Fibroblast of lung (primary cell): Measurements from ENCODE around the gene FBXO31. TPM values are rescaled to one million over a fixed set of nuclear protein-coding genes. Genes with fewer than 3 reads are reported as not detected.

ENCODE experiments used
- DNase-seq, 2 donors: peaks; one replicate each; pipeline versions ENCODE4 v3.0.0 to v3.0.0-alpha.2; 2010; ENCODE audit warnings: low read depth in 2 of 2
- H2AFZ ChIP-seq: 2 replicates; pipeline ENCODE4 v1.5.1; 2012; ENCODE audit warnings: low read length, control low read depth, inconsistent platforms
- H3K27ac ChIP-seq: 2 replicates; pipeline ENCODE4 v1.5.1; 2011; ENCODE audit warnings: low read length, control low read depth; ENCODE audit not compliant: insufficient read depth
- H3K27me3 ChIP-seq: 2 replicates; pipeline ENCODE4 v1.5.1; 2011; ENCODE audit warnings: mild to moderate bottlenecking, low read length; ENCODE audit not compliant: control insufficient read depth, insufficient read depth
- H3K36me3 ChIP-seq: 2 replicates; pipeline ENCODE4 v1.5.1; 2011; ENCODE audit warnings: low read length; ENCODE audit not compliant: control insufficient read depth, insufficient read depth
- H3K4me1 ChIP-seq: 2 replicates; pipeline ENCODE4 v1.5.1; 2011; ENCODE audit warnings: low read length; ENCODE audit not compliant: control insufficient read depth, insufficient read depth; ENCODE audit errors: extremely low read depth
- H3K4me2 ChIP-seq: 2 replicates; pipeline ENCODE4 v1.5.1; 2011; ENCODE audit warnings: low read length, control low read depth; ENCODE audit not compliant: insufficient read depth; ENCODE audit errors: extremely low read depth
- H3K4me3 ChIP-seq, 4 experiments: fragments of 200-600 bp in 1 of 4; sonication (generic) in 1 of 4; replicated peaks in 1 of 4; 2 replicates each; pipeline ENCODE4 v1.5.1; 2011 to 2016; ENCODE audit warnings: low read length in 4 of 4, low read depth in 3 of 4, mild to moderate bottlenecking in 3 of 4, control low read depth in 2 of 4, inconsistent platforms in 1 of 4, mixed read lengths in 1 of 4; ENCODE audit not compliant: insufficient read depth in 1 of 4; ENCODE audit errors: control extremely low read depth in 1 of 4
- H3K79me2 ChIP-seq: 2 replicates; pipeline ENCODE4 v1.5.1; 2012; ENCODE audit warnings: mild to moderate bottlenecking, low read length, inconsistent platforms; ENCODE audit not compliant: control insufficient read depth, insufficient read depth
- H3K9ac ChIP-seq: 2 replicates; pipeline ENCODE4 v1.5.1; 2011; ENCODE audit warnings: mild to moderate bottlenecking, low read length, control low read depth; ENCODE audit not compliant: insufficient read depth
- H3K9me3 ChIP-seq: 2 replicates; pipeline ENCODE4 v1.5.1; 2012; ENCODE audit warnings: low read depth, low read length; ENCODE audit not compliant: control insufficient read depth, insufficient read depth
- H4K20me1 ChIP-seq: 2 replicates; pipeline ENCODE4 v1.5.1; 2011; ENCODE audit warnings: low read length; ENCODE audit not compliant: control insufficient read depth, insufficient read depth; ENCODE audit errors: extremely low read depth
- EZH2 ChIP-seq: IDR thresholded peaks from 2 replicates; pipeline ENCODE4 v1.5.1; 2012; ENCODE audit warnings: low read length, control low read depth, mild to moderate bottlenecking; ENCODE audit errors: missing control alignments
- polyA plus RNA-seq, 2 donors: library from polyadenylated mRNA; depleted of rRNA in 1 of 2; stranded (reverse) in 1 of 2; unstranded in 1 of 2; fragments of >200 nt; gene quantifications; 2 replicates each; pipeline ENCODE4 v1.2.1, GENCODE V29; 2011 to 2012; ENCODE audit warnings: missing spikeins in 1 of 2
- total RNA-seq: library from RNA; depleted of rRNA; stranded (reverse); fragments of >200 nt; gene quantifications from 2 replicates; pipeline ENCODE4 v1.2.1, GENCODE V29; 2014
- TF ChIP-seq, protein P1 (sequence below), 2 donors: IDR thresholded peaks in 1 of 2; conservative IDR thresholded peaks in 1 of 2; 1 replicate in 1 of 2; 2 replicates in 1 of 2; pipeline ENCODE4 v1.5.1; 2011 to 2012; ENCODE audit warnings: low read length in 2 of 2, control low read depth in 1 of 2, inconsistent platforms in 1 of 2, low read depth in 1 of 2, mild to moderate bottlenecking in 1 of 2

The FBXO31 gene
- total and polyA plus RNA-seq, 2 donors (not counting 1 experiment from before 2014, with no cell fraction given), result 17.6 to 40.3 TPM

DNA sequence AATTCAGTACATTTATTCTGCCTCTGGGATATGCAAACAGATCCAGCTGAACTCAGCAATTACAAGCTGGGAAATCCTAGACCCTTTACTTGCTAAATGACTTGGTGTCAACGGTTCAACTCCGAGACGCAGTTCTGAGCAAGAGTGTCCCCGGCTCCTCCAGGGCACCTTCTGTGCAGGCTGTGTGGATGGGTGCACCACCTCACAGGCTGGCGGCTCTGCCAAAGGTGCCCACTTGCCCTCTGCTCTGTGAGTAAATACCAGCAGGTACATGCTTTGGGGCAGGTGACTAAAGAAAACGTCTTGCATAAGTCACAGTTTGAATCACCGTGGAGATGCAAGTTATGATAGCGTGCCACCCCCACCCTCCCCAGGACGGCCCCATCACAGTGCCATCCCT lies 31.9 kb upstream of the FBXO31 start:
- Histone ChIP-seq H2AFZ (no peak overlapping the region), H3K79me2 (no peaks in the 10 kb centered on the region), H3K4me1 (no peaks in the 10 kb centered on the region), H3K36me3 (peaks cover 37% of the 10 kb centered on the region), H3K4me2 (no peak overlapping the region), H3K27ac (no peak overlapping the region), H3K9me3 (no peaks in the 10 kb centered on the region), H4K20me1 (no peaks in the 10 kb centered on the region), H3K27me3 (no peaks in the 10 kb centered on the region), H3K4me3 (no peak overlapping the region), H3K9ac (no peak overlapping the region)
- no peak for DNase-seq
- no peak for TF ChIP-seq EZH2
- TF ChIP-seq, protein P1, sequence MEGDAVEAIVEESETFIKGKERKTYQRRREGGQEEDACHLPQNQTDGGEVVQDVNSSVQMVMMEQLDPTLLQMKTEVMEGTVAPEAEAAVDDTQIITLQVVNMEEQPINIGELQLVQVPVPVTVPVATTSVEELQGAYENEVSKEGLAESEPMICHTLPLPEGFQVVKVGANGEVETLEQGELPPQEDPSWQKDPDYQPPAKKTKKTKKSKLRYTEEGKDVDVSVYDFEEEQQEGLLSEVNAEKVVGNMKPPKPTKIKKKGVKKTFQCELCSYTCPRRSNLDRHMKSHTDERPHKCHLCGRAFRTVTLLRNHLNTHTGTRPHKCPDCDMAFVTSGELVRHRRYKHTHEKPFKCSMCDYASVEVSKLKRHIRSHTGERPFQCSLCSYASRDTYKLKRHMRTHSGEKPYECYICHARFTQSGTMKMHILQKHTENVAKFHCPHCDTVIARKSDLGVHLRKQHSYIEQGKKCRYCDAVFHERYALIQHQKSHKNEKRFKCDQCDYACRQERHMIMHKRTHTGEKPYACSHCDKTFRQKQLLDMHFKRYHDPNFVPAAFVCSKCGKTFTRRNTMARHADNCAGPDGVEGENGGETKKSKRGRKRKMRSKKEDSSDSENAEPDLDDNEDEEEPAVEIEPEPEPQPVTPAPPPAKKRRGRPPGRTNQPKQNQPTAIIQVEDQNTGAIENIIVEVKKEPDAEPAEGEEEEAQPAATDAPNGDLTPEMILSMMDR (conservative IDR thresholded peaks at IDR 0.05 in 1 of 2, IDR thresholded peaks at IDR 0.05 in 1 of 2; ENCODE audit: low read depth in 1 of 2, low read length in 2 of 2), result no peak

- no peaks in the 10 kb centered on the region for H4K20me1 ChIP-seq
- no peak for DNase-seq
- TF ChIP-seq, protein P1 (conservative IDR thresholded peaks at IDR 0.05 in 1 of 2, IDR thresholded peaks at IDR 0.05 in 1 of 2; ENCODE audit: low read depth in 1 of 2, low read length in 2 of 2), result no peak
- no peak for TF ChIP-seq EZH2
- H2AFZ ChIP-seq, result no peak overlapping the region
- H3K4me3 ChIP-seq, result no peak overlapping the region
- H3K36me3 ChIP-seq, result peaks cover 37% of the 10 kb centered on the region
- H3K27me3 ChIP-seq, result no peaks in the 10 kb centered on the region
- H3K4me2 ChIP-seq, result no peak overlapping the region
- H3K9me3 ChIP-seq, result no peaks in the 10 kb centered on the region
- no peaks in the 10 kb centered on the region for H3K79me2 ChIP-seq
- H3K4me1 ChIP-seq, result no peaks in the 10 kb centered on the region
- H3K27ac ChIP-seq, result no peak overlapping the region
- no peak overlapping the region for H3K9ac ChIP-seq
Observed at GRCh38 chr16:87414251-87414680, 30.7 kb upstream of the FBXO31 start.

GRCh38 chr16:87412996-87413421 lies 29.4 kb upstream of the FBXO31 start:
- TF ChIP-seq, protein P1 (conservative IDR thresholded peaks at IDR 0.05 in 1 of 2, IDR thresholded peaks at IDR 0.05 in 1 of 2; ENCODE audit: low read depth in 1 of 2, low read length in 2 of 2), result no peak
- TF ChIP-seq EZH2, result no peak
- no peaks in the 10 kb centered on the region for H3K79me2 ChIP-seq

More at GRCh38 chr16:87412996-87413421, 29.4 kb upstream of the FBXO31 start:
- Histone ChIP-seq H4K20me1 (no peaks in the 10 kb centered on the region), H3K4me1 (no peaks in the 10 kb centered on the region), H3K27ac (no peak overlapping the region), H3K4me2 (no peak overlapping the region), H2AFZ (no peak overlapping the region), H3K27me3 (no peaks in the 10 kb centered on the region), H3K4me3 (no peak overlapping the region), H3K9me3 (no peaks in the 10 kb centered on the region), H3K9ac (no peak overlapping the region), H3K36me3 (peaks cover 34% of the 10 kb centered on the region)
- no peak for DNase-seq
